ENCODE measurements around the gene ENPP7.

ENPP7 gene

GRCh38 chr17:79788989-79789942 is 58.5 kb downstream of the ENPP7 start:
- no peak for DNase-seq (ENCODE audit: low read depth)
- no peak overlapping the region for H3K4me3 ChIP-seq (ENCODE audit: low read length)
- TF ChIP-seq, protein P1, sequence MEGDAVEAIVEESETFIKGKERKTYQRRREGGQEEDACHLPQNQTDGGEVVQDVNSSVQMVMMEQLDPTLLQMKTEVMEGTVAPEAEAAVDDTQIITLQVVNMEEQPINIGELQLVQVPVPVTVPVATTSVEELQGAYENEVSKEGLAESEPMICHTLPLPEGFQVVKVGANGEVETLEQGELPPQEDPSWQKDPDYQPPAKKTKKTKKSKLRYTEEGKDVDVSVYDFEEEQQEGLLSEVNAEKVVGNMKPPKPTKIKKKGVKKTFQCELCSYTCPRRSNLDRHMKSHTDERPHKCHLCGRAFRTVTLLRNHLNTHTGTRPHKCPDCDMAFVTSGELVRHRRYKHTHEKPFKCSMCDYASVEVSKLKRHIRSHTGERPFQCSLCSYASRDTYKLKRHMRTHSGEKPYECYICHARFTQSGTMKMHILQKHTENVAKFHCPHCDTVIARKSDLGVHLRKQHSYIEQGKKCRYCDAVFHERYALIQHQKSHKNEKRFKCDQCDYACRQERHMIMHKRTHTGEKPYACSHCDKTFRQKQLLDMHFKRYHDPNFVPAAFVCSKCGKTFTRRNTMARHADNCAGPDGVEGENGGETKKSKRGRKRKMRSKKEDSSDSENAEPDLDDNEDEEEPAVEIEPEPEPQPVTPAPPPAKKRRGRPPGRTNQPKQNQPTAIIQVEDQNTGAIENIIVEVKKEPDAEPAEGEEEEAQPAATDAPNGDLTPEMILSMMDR (IDR thresholded peaks at IDR 0.05; ENCODE audit: insufficient read depth, low read depth, low read length, missing control alignments), result no peak

DNA sequence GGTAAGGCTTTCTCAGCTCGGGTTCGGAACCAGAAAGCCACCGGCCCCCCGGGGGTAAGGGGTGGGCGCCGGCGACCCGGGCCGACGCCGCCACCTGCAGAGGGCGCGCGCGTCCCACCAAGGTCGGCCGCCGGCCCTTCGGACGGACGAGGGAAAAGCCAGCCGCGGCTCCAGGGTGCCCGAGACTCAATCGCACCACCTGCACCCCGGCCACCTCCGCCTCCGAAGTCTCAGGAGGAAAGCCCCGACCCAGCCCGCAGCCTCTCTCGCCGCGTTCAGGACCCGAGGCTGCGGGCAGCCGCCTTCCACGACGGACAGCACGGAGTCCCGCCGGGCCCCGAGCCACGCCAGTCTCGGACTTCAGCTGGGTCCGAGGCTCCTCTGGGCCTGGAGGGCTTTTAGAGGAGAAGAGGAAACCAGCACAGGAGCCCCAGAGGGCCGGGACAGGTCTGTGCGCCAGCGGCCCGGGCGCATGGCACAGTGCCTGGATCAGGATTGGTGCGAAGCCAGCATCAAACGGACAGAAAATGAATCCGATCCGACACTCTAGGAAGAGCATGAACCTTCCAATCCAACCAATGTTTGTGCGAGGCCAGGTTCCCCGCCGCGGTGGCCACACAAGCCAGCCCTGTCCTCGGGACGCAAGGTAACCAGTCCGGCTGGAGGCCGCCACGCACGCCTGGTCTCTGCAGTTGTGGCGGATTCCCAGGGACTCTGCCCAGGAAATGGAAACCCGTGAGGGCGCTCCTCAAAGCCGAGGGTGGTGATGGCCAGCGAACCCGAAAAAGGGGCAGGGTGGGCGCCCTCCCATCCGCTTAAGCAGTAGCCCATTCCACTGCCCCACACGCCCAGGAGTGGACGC is 59.4 kb downstream of the ENPP7 start:
- DNase-seq (ENCODE audit: low read depth), result no peak
- TF ChIP-seq, protein P1 (IDR thresholded peaks at IDR 0.05; ENCODE audit: insufficient read depth, low read depth, low read length, missing control alignments), result no peak
- H3K4me3 ChIP-seq (ENCODE audit: low read length), result no peak overlapping the region

GRCh38 chr17:79790805-79791734 is 60.3 kb downstream of the ENPP7 start:
- H3K4me3 ChIP-seq (ENCODE audit: low read length), result no peak overlapping the region
- TF ChIP-seq, protein P1 (IDR thresholded peaks at IDR 0.05; ENCODE audit: insufficient read depth, low read depth, low read length, missing control alignments), result no peak
- DNase-seq (ENCODE audit: low read depth), result no peak

DNA sequence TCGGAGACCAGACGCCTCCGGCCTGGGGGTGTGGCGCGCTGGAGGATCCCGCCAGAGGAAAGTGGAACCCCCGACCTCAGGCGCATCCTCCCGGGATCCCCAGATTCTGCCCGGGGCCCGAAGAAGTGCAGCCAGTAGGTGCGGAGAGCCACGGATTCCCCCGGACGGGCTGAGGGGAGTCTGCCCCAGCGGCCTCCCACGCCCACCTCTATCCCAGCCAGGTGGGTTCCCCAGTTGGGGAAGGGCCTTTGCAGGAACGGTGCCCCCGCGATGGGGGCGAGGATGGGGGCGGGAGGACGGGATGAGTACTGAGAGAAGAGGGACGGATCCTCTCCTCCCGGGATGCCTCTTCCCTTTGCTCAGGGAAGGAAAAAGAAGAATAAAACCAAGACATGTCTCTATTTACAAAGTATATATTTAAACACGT is 61.0 kb downstream of the ENPP7 start:
- H3K4me3 ChIP-seq (ENCODE audit: low read length), result no peak overlapping the region
- TF ChIP-seq, protein P1 (IDR thresholded peaks at IDR 0.05; ENCODE audit: insufficient read depth, low read depth, low read length, missing control alignments), result no peak
- DNase-seq (ENCODE audit: low read depth), result no peak

Data from epithelial cell of esophagus (primary cell).